ENCODE data around the gene SRRM3.
"Not testable (repeated sequence)": the region's sequence is repeated elsewhere in the genome, so short reads cannot be mapped to it uniquely, and the experiment has no call there.

SRRM3 gene

DNA sequence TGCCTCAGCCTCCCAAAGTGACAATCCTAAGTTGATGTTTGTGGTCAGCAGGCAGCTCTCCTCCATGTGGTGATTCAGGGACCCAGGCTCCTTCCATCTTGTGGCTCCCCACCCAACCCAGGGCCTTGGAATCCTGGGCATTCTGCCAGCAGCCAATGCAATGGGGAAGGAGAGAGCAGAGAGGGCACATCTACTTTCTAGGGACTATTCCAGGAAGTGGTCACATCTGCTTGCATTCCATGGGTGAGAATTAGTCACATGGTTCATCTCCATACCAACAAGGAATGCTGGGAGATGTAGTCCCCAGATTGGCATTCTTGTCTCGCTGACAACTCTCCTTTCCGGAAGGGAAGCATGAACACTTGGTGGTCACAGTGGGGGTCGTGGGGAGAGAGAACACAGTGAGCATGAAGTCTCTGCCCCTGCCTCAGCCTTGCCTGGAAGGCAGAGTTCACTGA, 9.9 kb upstream of the SRRM3 start:
- DNase-seq: no peak

- DNase-seq: no peak
Observed at GRCh38 chr7:76193466-76193865, 8.2 kb upstream of the SRRM3 start.

- no peak for DNase-seq
Observed at GRCh38 chr7:76193883-76194282, 7.8 kb upstream of the SRRM3 start.

GRCh38 chr7:76196786-76197185, 4.9 kb upstream of the SRRM3 start:
- no peak for DNase-seq

DNA sequence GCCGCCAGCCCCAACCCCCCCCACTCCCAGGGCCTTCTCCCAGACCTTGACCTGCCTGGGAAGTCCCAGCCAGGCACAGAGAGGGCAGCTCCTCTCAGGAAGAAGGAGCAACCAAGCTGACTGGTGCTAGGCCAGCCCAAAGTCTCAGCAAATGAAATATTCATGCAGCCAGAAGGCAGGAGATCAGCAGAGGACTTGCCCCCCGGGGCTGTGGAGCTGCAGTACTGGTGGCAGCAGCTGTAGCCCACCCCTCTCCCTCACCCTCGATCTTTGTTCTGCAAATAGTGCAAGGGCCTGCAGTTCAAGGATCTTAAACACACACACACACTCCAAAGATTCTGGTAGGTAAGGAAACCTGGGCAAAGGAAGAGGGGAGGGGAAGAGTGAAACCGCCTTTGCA, 3.5 kb upstream of the SRRM3 start:
- DNase-seq: no peak

GRCh38 chr7:76202666-76203030, 952 bp downstream of the SRRM3 start:
- DNase-seq: no peak

GRCh38 chr7:76204147-76204546, 2.5 kb downstream of the SRRM3 start:
- DNase-seq: no peak

GRCh38 chr7:76206633-76207032, 4.9 kb downstream of the SRRM3 start:
- DNase-seq: no peak

GRCh38 chr7:76209310-76209709, 7.6 kb downstream of the SRRM3 start:
- no peak for DNase-seq

- no peak for DNase-seq
Observed at GRCh38 chr7:76211216-76211615, 9.5 kb downstream of the SRRM3 start.

DNA sequence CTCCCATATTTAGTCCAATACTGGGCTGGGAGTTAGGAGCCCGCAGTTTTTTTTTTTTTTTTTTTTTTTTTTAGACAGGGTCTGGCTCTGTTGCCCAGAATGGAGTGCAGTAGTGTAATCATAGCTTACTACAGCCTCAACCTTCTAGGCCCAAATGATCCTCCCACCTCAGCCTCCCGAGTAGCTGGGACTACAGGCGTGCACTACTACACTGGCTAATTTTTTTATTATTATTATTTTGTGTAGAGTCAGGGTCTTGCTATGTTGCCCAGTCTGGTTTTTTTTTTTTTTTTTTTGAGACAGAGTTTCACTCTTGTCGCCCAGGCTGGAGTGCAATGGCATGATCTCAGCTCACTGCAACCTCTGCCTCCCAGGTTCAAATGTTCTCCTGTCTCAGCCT, 13.7 kb downstream of the SRRM3 start:
- not testable (repeated sequence) for DNase-seq

- DNase-seq: no peak
Observed at GRCh38 chr7:76216381-76217082, 14.8 kb downstream of the SRRM3 start.

DNA sequence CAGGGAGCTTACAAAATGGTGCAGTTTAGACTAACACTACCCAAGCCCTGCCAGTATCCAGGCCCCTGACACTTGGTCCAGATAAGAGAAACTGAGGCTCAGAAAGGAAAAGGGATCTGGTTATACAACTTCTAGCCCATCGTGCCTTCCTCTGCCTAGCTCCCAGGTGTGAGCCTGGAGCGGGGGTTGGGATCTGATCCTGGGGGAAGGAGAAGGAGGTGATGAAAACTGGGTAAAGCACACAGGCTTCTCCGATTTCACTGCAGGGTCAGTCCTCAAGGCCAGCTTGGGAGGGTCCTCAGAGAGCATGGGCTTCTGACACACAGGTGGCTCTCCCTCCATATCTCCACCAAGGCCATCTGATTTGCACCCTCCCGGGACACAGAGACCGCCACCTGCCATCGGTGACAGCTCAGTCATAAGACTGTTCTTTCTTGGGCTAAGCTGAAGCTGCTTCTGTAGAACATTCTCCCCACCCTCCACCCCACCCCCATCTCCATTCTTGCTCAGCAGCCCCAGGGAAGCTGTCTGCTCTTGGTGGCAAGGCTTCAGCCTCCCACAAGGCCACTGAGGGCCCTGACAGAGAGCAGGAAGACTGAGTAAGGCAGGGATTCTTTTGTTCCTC, 16.4 kb downstream of the SRRM3 start:
- no peak for DNase-seq

- DNase-seq: no peak
Observed at GRCh38 chr7:76220185-76221057, 18.7 kb downstream of the SRRM3 start.

DNA sequence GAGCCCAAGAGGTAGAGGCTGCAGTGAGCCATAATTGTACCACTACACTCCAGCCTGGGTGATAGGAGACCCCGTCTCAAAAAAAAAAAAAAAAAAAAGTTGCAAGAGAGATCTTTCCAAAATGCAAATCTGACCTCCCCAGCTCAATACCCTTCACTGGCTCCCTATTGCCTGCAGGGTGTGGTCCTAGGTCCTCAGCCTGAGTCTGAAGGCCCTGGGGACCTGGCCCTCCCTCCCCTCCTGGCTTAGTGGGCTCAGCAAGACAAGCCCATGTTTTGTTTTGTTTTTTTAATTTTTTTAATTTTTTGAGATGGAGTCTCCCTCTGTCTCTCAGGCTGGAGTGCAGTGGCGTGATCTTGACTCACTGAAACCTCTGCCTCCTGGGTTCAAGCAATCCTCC, 20.6 kb downstream of the SRRM3 start:
- DNase-seq: no peak

GRCh38 chr7:76222839-76223238, 21.1 kb downstream of the SRRM3 start:
- no peak for DNase-seq

- no peak for DNase-seq
Observed at GRCh38 chr7:76223286-76223972, 21.7 kb downstream of the SRRM3 start.

DNA sequence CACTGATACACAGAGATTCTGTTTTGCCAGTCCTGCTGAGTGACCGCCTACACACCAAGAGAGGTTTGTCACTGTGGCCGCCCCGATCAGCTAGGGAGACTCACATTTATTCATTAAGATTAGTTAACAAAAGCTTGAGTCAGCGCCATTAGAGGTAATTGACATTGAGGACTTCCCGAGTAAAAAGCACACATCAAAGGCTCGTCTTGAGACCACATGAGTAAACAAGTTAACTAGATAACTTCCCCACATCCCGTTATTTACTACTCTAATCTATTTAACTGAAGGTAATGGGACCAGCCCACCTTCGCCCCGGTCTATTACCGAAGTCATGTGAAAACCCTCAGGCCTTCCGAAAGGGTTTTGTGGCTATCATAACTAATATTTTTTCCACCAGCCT, 23.0 kb downstream of the SRRM3 start:
- DNase-seq: no peak

DNA sequence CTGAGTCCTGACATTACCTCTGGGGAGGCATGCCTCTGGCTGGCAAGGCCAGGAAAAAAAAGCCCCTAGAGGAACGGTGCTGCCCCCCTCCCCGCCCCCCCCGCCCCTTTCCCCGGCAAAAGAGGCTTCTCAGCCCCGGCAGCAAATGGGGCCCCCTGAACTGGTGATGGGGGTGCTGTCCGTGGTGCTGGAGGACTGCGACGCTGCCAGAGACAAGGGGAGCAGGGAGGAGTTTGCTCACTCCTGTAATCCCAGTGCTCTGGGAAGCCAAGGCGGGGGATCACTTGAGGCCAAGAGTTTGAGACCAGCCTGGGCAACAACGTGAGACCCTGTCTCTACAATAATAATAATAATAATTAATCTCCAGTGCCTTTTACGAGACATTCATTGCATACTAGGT, 23.7 kb downstream of the SRRM3 start:
- DNase-seq: no peak

DNA sequence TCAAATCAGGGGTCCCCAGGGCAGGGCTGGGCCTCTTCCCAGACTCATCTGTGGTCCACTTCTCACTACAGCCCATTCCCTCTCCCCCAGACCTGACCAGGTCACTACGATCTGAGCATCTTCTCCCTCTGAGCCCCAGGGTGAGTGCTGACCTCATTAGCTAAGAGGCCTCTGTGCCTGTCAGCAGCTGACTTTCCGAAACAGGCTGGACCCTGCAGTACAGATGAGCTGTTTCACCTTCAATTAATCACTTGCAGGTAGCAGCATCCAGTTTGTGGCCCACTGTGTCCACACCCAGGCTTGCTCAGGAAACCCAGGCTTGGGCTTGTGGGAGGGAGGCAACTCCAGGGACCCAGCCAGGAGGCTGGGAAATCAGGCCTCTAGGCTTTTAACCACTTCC, 24.3 kb downstream of the SRRM3 start:
- no peak for DNase-seq

DNA sequence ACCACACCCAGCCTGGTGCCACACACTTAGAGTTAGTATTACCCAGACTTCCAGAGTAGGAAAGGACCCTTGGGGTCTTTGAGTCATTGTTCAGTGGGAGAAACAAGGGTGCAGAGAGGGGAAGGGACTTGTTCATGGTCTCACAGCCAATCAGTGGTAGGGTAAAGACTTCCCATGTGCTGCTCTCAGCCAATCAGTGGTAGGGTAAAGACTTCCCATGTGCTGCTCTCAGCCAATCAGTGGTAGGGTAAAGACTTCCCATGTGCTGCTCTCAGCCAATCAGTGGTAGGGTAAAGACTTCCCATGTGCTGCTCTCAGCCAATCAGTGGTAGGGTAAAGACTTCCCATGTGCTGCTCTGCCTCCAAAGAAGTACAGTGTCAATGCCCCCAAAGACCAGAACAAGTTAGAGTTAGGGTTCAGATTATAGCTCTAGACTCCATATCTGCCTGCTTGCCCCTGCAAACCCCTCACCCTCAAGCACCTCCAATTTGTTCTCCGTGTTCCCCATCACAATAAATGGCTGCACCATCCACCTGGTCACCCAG, 25.3 kb downstream of the SRRM3 start:
- not testable (repeated sequence) for DNase-seq

- DNase-seq: no peak
Observed at GRCh38 chr7:76230214-76230613, 28.5 kb downstream of the SRRM3 start.

- DNase-seq: no peak
Observed at GRCh38 chr7:76231071-76231470, 29.4 kb downstream of the SRRM3 start.
